Smooth muscle cell (in vitro differentiated cells): ENCODE measurements around the gene PRR9. TPM values are rescaled to one million over a fixed set of nuclear protein-coding genes. Genes with fewer than 3 reads are reported as not detected.

Experiments used
- DNase-seq: peaks from one replicate; lab custom pipeline; 2025; ENCODE audit not compliant: unreplicated experiment; lab: John Stamatoyannopoulos, UW
- H2AFZ ChIP-seq: fragments of 200-600 bp; sonication (generic); 2 replicates; pipeline ENCODE4 v1.6.0; 2016; ENCODE audit warnings: antibody characterized with exemption, low read depth, mild to moderate bottlenecking
- H3F3A ChIP-seq: fragments of 200-600 bp; sonication (generic); 2 replicates; pipeline ENCODE4 v1.6.0; 2017; ENCODE audit warnings: antibody characterized with exemption, low read depth
- H3K27ac ChIP-seq: fragments of 200-600 bp; sonication (generic); 2 replicates; pipeline ENCODE4 v1.5.1; 2016; ENCODE audit warnings: low read depth, mild to moderate bottlenecking
- H3K27me3 ChIP-seq: fragments of 200-600 bp; sonication (generic); 2 replicates; pipeline ENCODE4 v1.6.1; 2016; ENCODE audit warnings: low read depth, mild to moderate bottlenecking
- H3K36me3 ChIP-seq: fragments of 200-600 bp; sonication (generic); 2 replicates; pipeline ENCODE4 v1.5.1; 2016; ENCODE audit warnings: low read depth
- H3K4me1 ChIP-seq: fragments of 200-600 bp; sonication (generic); 2 replicates; pipeline ENCODE4 v1.5.1; 2016; ENCODE audit warnings: low read depth
- H3K4me2 ChIP-seq: fragments of 200-600 bp; sonication (generic); 2 replicates; pipeline ENCODE4 v1.6.0; 2016; ENCODE audit warnings: mild to moderate bottlenecking
- H3K4me3 ChIP-seq: fragments of 200-600 bp; sonication (generic); 2 replicates; pipeline ENCODE4 v1.5.1; 2016; ENCODE audit warnings: mild to moderate bottlenecking
- H3K79me2 ChIP-seq: fragments of 200-600 bp; sonication (generic); 2 replicates; pipeline ENCODE4 v1.6.0; 2016; ENCODE audit warnings: low read depth, mild to moderate bottlenecking
- H3K9ac ChIP-seq: fragments of 200-600 bp; sonication (generic); 2 replicates; pipeline ENCODE4 v1.6.0; 2016; ENCODE audit warnings: low read depth
- H3K9me3 ChIP-seq: fragments of 200-600 bp; sonication (generic); replicated peaks from 2 replicates; pipeline ENCODE4 v1.5.1; 2016; ENCODE audit warnings: low read depth
- H4K20me1 ChIP-seq: fragments of 200-600 bp; sonication (generic); 2 replicates; pipeline ENCODE4 v1.6.0; 2016; ENCODE audit warnings: low read depth
- WGBS: methylation state at CpG from one replicate; pipeline ENCODE4 v1.1.7; 2016; ENCODE audit warnings: low lambda C conversion rate; 5-methylcytosine and 5-hydroxymethylcytosine counted together
- polyA plus RNA-seq: library from polyadenylated mRNA; unstranded; fragments of >200 nt; fragmentation: Nextera tagmentation; extraction: Ambion mirVana; gene quantifications from 2 replicates; pipeline ENCODE4 v1.2.1, GENCODE V29; 2016
- total RNA-seq: library from RNA; depleted of rRNA; stranded (reverse); fragments of >200 nt; gene quantifications from 2 replicates; pipeline ENCODE4 v1.2.3, GENCODE V29; 2014
- TF ChIP-seq, protein P1 (sequence below): fragments of 200-600 bp; sonication (generic); IDR thresholded peaks from 2 replicates; pipeline ENCODE4 v1.5.1; 2017; ENCODE audit warnings: borderline replicate concordance, mild to moderate bottlenecking, antibody characterized with exemption; ENCODE audit not compliant: insufficient read depth, poor library complexity, severe bottlenecking

The PRR9 gene
- total and polyA plus RNA-seq, 2 experiments from 2014 or later = 3.0 to 9.0 TPM

- no peaks in the 10 kb centered on the region for H3K36me3 ChIP-seq
- H3K9me3 ChIP-seq = peaks cover 5% of the 10 kb centered on the region
- H3K4me1 ChIP-seq = no peaks in the 10 kb centered on the region
- H3K4me2 ChIP-seq = no peak overlapping the region
- no peaks in the 10 kb centered on the region for H3K79me2 ChIP-seq
- H3F3A ChIP-seq = no peaks in the 10 kb centered on the region
- H3K27me3 ChIP-seq = no peaks in the 10 kb centered on the region
- H3K4me3 ChIP-seq = no peak overlapping the region
- H2AFZ ChIP-seq = no peak overlapping the region
- H4K20me1 ChIP-seq = no peaks in the 10 kb centered on the region
- no peak overlapping the region for H3K27ac ChIP-seq
- TF ChIP-seq, protein P1, sequence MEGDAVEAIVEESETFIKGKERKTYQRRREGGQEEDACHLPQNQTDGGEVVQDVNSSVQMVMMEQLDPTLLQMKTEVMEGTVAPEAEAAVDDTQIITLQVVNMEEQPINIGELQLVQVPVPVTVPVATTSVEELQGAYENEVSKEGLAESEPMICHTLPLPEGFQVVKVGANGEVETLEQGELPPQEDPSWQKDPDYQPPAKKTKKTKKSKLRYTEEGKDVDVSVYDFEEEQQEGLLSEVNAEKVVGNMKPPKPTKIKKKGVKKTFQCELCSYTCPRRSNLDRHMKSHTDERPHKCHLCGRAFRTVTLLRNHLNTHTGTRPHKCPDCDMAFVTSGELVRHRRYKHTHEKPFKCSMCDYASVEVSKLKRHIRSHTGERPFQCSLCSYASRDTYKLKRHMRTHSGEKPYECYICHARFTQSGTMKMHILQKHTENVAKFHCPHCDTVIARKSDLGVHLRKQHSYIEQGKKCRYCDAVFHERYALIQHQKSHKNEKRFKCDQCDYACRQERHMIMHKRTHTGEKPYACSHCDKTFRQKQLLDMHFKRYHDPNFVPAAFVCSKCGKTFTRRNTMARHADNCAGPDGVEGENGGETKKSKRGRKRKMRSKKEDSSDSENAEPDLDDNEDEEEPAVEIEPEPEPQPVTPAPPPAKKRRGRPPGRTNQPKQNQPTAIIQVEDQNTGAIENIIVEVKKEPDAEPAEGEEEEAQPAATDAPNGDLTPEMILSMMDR = no peak
- WGBS = 79% methylated on average over 4 of the region's 4 CpGs
- no peak overlapping the region for H3K9ac ChIP-seq
- DNase-seq = no peak
Measured at GRCh38 chr1:153251988-153252387, 34.6 kb downstream of the PRR9 start.

DNA sequence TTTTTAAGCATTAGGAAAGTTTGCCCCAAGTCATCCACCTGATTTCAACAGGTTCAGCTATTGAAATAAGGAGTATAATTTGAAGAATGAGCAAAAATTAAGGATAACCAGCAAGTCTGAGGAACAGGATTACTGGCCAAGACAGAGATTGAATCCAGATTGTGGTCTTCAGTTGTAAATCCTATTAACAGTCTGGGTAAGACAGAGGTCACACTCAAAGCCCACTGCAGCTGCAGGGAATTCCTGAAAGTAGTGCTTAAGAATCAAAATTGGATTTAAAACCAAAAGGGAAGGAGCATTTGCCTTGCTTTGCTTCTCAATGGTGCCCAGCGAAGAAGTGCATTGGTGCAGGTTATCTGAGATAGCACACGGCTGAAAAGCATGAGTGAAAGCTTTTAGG, 35.7 kb downstream of the PRR9 start:
- H3F3A ChIP-seq = no peaks in the 10 kb centered on the region
- no peaks in the 10 kb centered on the region for H3K79me2 ChIP-seq
- H3K4me2 ChIP-seq = no peak overlapping the region
- no peaks in the 10 kb centered on the region for H4K20me1 ChIP-seq
- H3K4me3 ChIP-seq = no peak overlapping the region
- no peak overlapping the region for H3K9ac ChIP-seq
- H3K27ac ChIP-seq = no peak overlapping the region
- TF ChIP-seq, protein P1 = no peak
- H3K4me1 ChIP-seq = no peaks in the 10 kb centered on the region
- H3K9me3 ChIP-seq = peaks cover 5% of the 10 kb centered on the region
- no peak for DNase-seq
- H2AFZ ChIP-seq = no peak overlapping the region
- no peaks in the 10 kb centered on the region for H3K36me3 ChIP-seq
- H3K27me3 ChIP-seq = no peaks in the 10 kb centered on the region
- WGBS = 77% methylated on average over 2 of the region's 2 CpGs

- Histone ChIP-seq H3K4me3 (no peak overlapping the region), H3K36me3 (no peaks in the 10 kb centered on the region), H3K27me3 (no peaks in the 10 kb centered on the region), H3K79me2 (no peaks in the 10 kb centered on the region), H3K4me2 (no peak overlapping the region), H2AFZ (no peak overlapping the region), H3K4me1 (no peaks in the 10 kb centered on the region), H4K20me1 (no peaks in the 10 kb centered on the region), H3F3A (no peaks in the 10 kb centered on the region), H3K27ac (no peak overlapping the region), H3K9ac (no peak overlapping the region), H3K9me3 (peaks cover 5% of the 10 kb centered on the region)
- TF ChIP-seq, protein P1 = no peak
- 36% methylated on average over 1 of the region's 1 CpG for WGBS
- no peak for DNase-seq
Measured at GRCh38 chr1:153253693-153254092, 36.3 kb downstream of the PRR9 start.

GRCh38 chr1:153259387-153259786, 42.0 kb downstream of the PRR9 start, which contains the start of gene LORICRIN:
Gene LORICRIN, plus strand, starts transcription at chr1:153259687. Its CDS starts 1,263 bp downstream, at chr1:153260950.
- H3K4me3 ChIP-seq = no peak within 1 kb of the TSS
- no peaks in the 10 kb centered on the region for H3K4me1 ChIP-seq
- no peak within 1 kb of the TSS for H3K9ac ChIP-seq
- no peak within 1 kb of the TSS for H2AFZ ChIP-seq
- H3K79me2 ChIP-seq = no peaks in the 10 kb centered on the region
- no peaks in the 10 kb centered on the region for H4K20me1 ChIP-seq
- no peak within 1 kb of the TSS for H3K27ac ChIP-seq
- H3K36me3 ChIP-seq = no peaks in the 10 kb centered on the region
- 91% methylated on average over 3 of the region's 3 CpGs for WGBS
- H3F3A ChIP-seq = no peaks in the 10 kb centered on the region
- H3K4me2 ChIP-seq = no peak within 1 kb of the TSS
- H3K9me3 ChIP-seq = no peaks in the 10 kb centered on the region
- TF ChIP-seq, protein P1 = no peak
- H3K27me3 ChIP-seq = no peaks in the 10 kb centered on the region
- no peak for DNase-seq
